GM12801 (cell line): ENCODE results near the gene LUZP4.

ENCODE experiments used
- CTCF ChIP-seq: IDR thresholded peaks from one replicate; pipeline ENCODE4 v1.5.1; 2011; ENCODE audit warnings: control low read depth; ENCODE audit not compliant: insufficient read length; ENCODE audit errors: extremely low read depth

The LUZP4 gene

GRCh38 chrX:115289465-115289864 is at the start of gene LUZP4:
TSS of gene LUZP4 (plus strand) at chrX:115289715. CDS start at chrX:115289760, 45 bp downstream.
- TF ChIP-seq CTCF: no peak

- TF ChIP-seq CTCF: no peak
Observed at GRCh38 chrX:115251458-115252233, 37.9 kb upstream of the LUZP4 start.

GRCh38 chrX:115255003-115255402 is 34.5 kb upstream of the LUZP4 start:
- TF ChIP-seq CTCF: no peak

DNA sequence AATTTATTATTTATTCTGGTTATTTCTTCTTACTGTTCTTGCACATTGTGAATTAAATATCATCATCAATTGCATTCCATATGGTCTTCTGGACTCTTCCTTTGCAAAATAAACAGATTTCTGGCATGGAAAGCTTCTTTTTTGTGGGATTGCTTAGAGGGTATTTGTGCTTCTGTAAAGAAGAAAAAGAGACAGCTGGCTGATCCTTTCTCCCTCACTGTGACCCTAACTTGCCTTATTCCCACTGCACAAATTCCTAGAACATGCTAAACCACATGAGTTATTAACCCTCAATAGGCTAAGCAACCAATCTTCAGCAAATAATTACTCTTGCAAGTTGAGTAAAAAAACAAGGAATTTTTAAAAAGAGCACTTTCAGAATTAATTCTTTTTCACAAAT is 31.8 kb upstream of the LUZP4 start:
- TF ChIP-seq CTCF: no peak

- TF ChIP-seq CTCF: no peak
Observed at GRCh38 chrX:115259238-115259875, 30.2 kb upstream of the LUZP4 start.

DNA sequence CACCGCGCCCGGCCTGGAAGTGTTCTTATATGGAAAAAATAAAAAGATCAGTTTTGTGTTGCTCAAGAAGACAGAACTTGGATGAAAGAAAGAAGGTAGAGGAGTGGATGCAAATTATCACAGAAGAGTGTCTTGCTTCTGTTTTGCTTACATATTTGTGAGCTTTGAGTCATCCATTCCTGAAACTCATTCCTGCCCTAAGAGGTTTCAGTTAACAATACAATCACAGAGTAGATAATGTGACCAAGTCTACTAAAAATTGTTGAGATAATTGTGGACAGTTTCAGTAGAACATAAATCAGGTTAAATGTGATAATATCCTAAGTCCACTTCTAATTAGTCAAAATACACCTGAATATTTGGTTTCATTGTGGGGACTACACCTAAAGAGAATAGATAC is 29.2 kb upstream of the LUZP4 start:
- no peak for TF ChIP-seq CTCF

- TF ChIP-seq CTCF: no peak
Observed at GRCh38 chrX:115261148-115261547, 28.4 kb upstream of the LUZP4 start.
